GM19043 (cell line): Measurements from ENCODE around the gene STIMATE.

Source experiments
- ATAC-seq: cut with Tn5 transposase; IDR thresholded peaks from one replicate; pipeline ENCODE4 v1.9.1; 2021; ENCODE audit warnings: low read depth; ENCODE audit not compliant: unreplicated experiment

Gene STIMATE

GRCh38 chr3:52872245-52872644, 25.1 kb downstream of the STIMATE start:
- no peak for ATAC-seq

- ATAC-seq, result no peak
Measured at GRCh38 chr3:52871761-52872160, 25.6 kb downstream of the STIMATE start.

GRCh38 chr3:52870471-52870870, 26.9 kb downstream of the STIMATE start:
- ATAC-seq, result no peak

GRCh38 chr3:52866427-52866826, 30.9 kb downstream of the STIMATE start:
- ATAC-seq, result no peak

GRCh38 chr3:52865994-52866393, 31.4 kb downstream of the STIMATE start:
- no peak for ATAC-seq

- ATAC-seq, result no peak
Measured at GRCh38 chr3:52860424-52860768, 37.0 kb downstream of the STIMATE start.

GRCh38 chr3:52859686-52860423, 37.5 kb downstream of the STIMATE start:
- no peak for ATAC-seq

- ATAC-seq, result no peak
Measured at GRCh38 chr3:52857864-52858263, 39.5 kb downstream of the STIMATE start.

GRCh38 chr3:52857133-52857532, 40.2 kb downstream of the STIMATE start:
- ATAC-seq, result no peak

- ATAC-seq, result peak; percentile 72
Measured at GRCh38 chr3:52856666-52857065, 40.7 kb downstream of the STIMATE start.

- no peak for ATAC-seq
Measured at GRCh38 chr3:52854013-52854412, 43.3 kb downstream of the STIMATE start.

- no peak for ATAC-seq
Measured at GRCh38 chr3:52852419-52852818, 44.9 kb downstream of the STIMATE start.

- ATAC-seq, result no peak
Measured at GRCh38 chr3:52851348-52851747, 46.0 kb downstream of the STIMATE start.

- no peak for ATAC-seq
Measured at GRCh38 chr3:52849656-52850055, 47.7 kb downstream of the STIMATE start.

GRCh38 chr3:52848617-52849016, 48.7 kb downstream of the STIMATE start:
- ATAC-seq, result no peak

GRCh38 chr3:52847726-52848125, 49.6 kb downstream of the STIMATE start:
- ATAC-seq, result no peak

GRCh38 chr3:52847241-52847640, 50.1 kb downstream of the STIMATE start:
- ATAC-seq, result no peak

GRCh38 chr3:52846432-52846965, 50.8 kb downstream of the STIMATE start:
- peak; percentile 59 for ATAC-seq

GRCh38 chr3:52845691-52846431, 51.5 kb downstream of the STIMATE start:
- ATAC-seq, result no peak

- no peak for ATAC-seq
Measured at GRCh38 chr3:52845157-52845556, 52.2 kb downstream of the STIMATE start.

GRCh38 chr3:52844290-52844975, 52.9 kb downstream of the STIMATE start:
- no peak for ATAC-seq
